Activated gamma-delta T cell treated with Interleukin-2 at 50 U/mL for 16 hours (primary cell): ENCODE data around the gene TBL1X.

ENCODE experiments used
- DNase-seq: peaks from one replicate; pipeline ENCODE4 v3.0.0-alpha.2; 2020

Gene TBL1X

DNA sequence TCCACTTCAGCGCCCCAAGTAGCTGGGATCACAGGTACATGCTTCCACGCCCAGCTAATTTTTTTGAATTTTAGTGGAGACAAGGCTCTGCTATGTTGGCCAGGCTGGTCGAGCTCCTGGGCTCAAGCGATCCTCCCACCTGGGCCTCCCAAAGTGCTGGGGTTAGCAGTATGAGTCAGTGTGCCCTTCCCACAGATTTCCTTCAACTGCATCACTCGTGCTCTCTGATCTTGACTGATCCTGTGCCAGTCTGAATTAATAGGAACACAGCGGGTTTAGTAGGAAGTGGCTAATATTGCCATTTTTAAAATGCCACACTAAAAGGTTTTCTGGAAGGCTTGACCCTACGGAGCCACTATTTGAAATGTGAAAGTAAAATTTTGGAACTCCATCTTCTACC, 317.1 kb downstream of the TBL1X start:
- DNase-seq = no peak

DNA sequence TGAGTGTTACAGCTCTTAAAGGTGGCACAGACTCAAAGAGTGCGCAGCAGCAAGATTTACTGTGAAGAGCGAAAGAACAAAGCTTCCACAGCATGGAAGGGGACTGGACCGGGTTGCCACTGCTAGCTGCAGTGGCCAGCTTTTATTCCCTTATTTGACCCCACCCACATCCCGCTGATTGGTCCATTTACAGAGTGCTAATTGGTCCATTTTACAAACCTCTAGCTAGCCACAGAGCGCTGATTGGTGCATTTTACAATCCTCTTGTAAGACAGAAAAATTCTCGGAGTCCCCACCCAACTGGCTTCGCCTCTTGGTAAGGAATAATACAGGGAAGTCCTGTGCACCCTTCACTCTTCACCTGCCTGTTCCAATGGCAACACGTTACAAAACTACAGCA, 319.5 kb downstream of the TBL1X start:
- no peak for DNase-seq

DNA sequence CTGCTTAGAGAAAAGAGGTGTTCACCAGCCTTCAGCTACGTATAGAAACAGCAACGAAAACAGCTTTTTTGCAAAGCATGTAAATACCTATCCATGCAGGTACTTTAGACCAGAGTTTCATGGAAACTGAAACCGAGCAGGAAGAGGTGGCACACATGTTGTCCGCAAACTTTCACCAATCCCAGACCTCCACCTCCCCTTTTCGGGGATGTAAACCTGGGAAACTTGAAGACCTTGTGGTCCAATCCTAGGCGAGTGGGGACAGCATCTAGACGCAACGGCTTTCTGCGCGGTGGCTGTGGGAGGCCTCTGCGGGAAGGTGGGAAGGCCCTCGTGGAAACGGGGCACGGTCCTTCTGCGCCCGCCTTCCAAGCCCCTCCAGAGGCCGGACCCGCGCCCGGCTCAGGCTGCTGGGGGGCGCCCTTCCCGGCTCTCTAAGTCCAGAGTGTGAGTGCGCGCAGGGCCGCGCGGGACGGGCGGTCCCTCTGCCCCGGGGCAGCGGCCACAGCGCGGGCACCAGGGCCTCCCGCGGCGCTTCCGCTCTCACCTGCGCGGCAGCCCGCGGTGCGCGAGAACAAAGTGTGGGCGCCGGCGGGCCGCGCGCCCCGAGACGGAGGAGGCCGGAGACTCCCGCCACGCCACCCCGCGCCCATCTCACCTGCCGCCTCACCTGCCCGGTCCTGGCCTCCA, 320.5 kb downstream of the TBL1X start:
- DNase-seq = no peak

DNA sequence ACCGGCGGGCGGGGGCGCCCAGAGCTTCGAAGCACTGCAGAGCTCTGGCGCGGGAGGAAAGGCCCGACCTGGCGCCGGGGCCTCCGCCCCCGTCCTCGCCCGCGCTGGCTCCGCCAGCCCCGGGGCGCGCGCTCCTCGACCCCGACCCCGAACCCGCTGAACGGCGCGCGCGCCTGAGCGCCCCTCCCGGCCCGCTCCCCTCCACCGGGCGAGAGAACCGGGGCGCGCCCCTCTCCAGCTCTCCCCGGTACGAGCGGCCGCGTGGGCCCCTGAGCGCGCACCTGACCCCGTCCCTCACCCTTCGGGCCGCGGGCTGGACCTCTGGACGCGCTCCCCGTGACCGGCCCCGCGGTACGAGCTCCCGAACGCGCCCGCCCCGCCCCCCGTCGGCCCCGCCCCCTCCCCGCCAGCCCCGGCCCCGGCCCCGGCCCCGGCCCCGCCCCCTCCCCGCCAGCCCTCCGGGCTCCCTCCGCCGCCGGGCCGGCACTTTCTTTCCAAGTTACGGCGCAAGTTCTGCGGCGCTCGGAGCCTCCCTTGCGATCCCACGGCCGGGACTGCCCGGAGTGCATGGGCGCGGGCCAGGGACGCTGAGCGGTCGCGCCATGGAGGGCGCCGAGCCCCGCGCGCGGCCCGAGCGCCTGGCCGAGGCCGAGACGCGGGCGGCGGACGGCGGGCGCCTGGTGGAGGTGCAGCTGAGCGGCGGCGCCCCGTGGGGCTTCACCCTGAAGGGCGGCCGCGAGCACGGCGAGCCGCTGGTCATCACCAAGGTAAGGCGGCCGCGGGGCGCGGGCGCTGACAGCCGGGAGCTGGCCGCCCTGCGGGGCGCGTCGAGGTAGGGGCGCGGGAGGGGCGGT, 321.3 kb downstream of the TBL1X start, which contains the start of gene SHROOM2:
SHROOM2 (plus strand) TSS at position 486 of the 854 bp plus-strand sequence; CDS start at position 603, 117 bp downstream.
- no peak for DNase-seq

DNA sequence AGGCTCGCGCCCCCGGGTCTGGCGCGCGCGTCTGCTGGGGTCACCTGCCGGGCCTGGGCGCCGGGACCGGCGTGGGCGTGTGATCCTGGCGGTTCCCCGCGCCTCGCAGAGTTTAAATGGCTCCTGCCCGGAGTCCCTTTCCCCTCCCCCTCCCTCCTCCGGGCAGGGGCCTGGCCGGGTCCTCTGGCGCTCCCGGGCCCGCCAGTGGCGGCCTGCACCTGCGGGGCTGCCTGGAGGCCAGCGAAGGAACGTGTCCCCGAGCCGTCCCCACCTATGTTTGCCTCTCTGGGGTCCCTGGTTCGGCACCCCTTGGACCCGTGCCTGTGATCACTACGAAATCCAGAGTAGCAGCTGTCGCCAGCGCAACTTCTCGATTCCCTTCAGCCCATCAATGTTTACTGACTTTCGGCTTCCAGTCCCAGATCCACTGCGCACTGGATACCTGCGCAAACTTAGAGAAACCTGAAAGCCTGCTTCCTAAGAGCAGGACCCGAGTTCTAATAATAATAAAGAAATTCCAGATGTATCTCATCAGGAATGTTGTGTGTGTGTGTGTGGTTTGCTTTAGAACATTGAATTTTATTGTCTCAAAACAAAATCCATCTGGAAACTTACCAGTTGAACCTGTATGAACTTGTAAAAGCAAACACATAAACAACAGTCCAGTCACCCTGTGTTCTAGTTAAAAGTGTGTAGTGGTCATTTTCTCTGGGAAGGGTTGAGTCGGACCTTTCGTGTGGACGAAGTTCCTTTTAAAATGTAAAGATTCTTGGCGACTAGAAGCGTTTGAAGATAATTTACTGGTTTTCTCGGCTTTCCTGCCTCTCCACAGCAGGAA, 322.2 kb downstream of the TBL1X start:
- DNase-seq = no peak

DNA sequence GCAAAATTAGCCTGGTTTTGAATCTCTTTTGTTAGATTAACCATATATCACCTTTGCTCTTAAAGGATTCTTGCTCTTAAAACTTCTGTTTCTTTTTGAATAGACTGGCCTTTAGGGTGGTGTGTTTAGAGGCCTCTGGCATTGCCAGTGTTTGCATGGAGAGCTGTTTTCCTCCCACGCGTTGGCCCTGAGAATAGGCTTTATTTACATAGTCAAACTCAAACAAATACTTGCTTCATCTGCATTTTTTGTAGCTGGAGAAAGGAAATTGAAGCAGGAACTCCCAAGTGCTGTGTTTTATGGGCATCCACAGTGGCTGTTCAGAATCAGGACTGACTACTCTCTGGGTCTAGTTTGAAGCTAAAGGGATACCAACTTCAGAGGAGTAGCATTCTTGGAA, 324.1 kb downstream of the TBL1X start:
- DNase-seq = no peak

DNA sequence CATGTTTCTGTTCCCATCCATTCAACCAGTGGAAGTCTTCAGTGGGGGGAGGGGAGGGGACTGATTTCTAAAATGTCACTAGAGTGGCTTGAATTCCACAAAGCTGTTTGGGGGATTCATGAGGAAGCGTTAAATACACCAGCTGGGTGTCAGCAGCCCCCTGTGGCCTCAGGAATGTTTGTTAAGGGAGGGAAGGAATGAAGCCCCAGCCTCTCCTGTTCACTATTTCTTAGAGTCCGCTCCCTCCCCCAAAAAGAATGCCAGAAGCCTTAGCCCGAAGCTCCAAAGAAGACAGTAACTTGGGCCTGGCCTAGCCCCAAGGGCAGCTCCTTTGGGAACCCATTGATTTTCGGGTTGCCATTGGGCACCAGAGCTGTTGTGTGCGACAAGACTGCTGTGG, 324.7 kb downstream of the TBL1X start:
- no peak for DNase-seq
